ENCODE data around the gene PAQR4. TPM values are rescaled to one million over a fixed set of nuclear protein-coding genes. Genes with fewer than 3 reads are reported as not detected.
"Not testable (repeated sequence)": the region's sequence is repeated elsewhere in the genome, so short reads cannot be mapped to it uniquely, and the experiment has no call there.

PAQR4 gene
- 10 to 100 TPM; 40.7 to 42.4 TPM for total RNA-seq

GRCh38 chr16:2968738-2969544, at the start of gene PAQR4:
Gene PAQR4 (plus strand): TSS chr16:2969348. CDS start chr16:2969675, 327 bp downstream.
- ATAC-seq (ENCODE audit: low read depth) (peak; percentile 65), DNase-seq (peak; percentile 96)
- H3K4me3 Mint-ChIP-seq, result peak within 1 kb of the TSS; percentile 82
- H3K4me1 Mint-ChIP-seq, result peaks cover 27% of the 10 kb centered on the region
- peaks cover 3% of the 10 kb centered on the region for H3K36me3 Mint-ChIP-seq
- POLR2A ChIA-PET, result interaction anchor here (0.6 to 4.1 kb wide), 8 partner anchors 8 to 286 kb away, joined by 3 to 46 read pairs (median 4); partner anchors contain the start of genes FLYWCH1, FLYWCH2, KCTD5 and PKMYT1
- no peaks in the 10 kb centered on the region for H3K9me3 Mint-ChIP-seq
- peaks cover 18% of the 10 kb centered on the region for H3K27me3 Mint-ChIP-seq
- H3K27ac Mint-ChIP-seq, result peak within 1 kb of the TSS; percentile 61

- ATAC-seq (ENCODE audit: low read depth) (peak; percentile 33), DNase-seq (no peak)
- H3K4me3 Mint-ChIP-seq, result no peak overlapping the region
- no peaks in the 10 kb centered on the region for H3K27me3 Mint-ChIP-seq
- H3K9me3 Mint-ChIP-seq, result no peaks in the 10 kb centered on the region
- H3K36me3 Mint-ChIP-seq, result peaks cover 9% of the 10 kb centered on the region
- POLR2A ChIA-PET, result interaction anchor here (1.0 to 1.2 kb wide), 2 partner anchors 8 to 29 kb away, joined by 3 to 7 read pairs; partner anchors contain the start of gene FLYWCH1
- peaks cover 5% of the 10 kb centered on the region for H3K4me1 Mint-ChIP-seq
- H3K27ac Mint-ChIP-seq, result no peak overlapping the region
These were observed 49.5 kb upstream of the PAQR4 start for GRCh38 chr16:2919511-2920255.

DNA sequence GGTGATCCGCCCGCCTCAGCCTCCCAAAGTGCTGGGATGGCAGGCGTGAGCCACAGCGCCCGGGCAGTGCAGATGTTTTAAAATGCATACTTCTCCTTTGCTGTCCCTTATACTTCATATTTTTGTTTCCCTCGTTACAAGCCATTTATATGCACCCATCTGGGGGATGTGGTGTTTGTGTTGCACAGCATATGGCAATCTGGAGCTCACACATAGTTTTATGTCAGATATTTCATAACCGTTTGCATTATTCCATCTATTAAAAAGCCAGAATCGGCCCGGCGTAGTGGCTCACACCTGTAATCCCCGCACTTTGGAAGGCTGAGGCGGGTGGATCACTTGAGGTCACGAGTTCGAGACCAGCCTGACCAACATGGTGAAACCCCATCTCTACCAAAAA, 45.7 kb upstream of the PAQR4 start:
- Mint-ChIP-seq H3K27me3 (no peaks in the 10 kb centered on the region), H3K4me1 (peaks cover 12% of the 10 kb centered on the region), H3K27ac (no peak overlapping the region), H3K4me3 (no peak overlapping the region), H3K36me3 (peaks cover 9% of the 10 kb centered on the region), H3K9me3 (no peaks in the 10 kb centered on the region)
- ATAC-seq (ENCODE audit: low read depth), result no peak
- DNase-seq, result no peak
- POLR2A ChIA-PET, result no interaction called here

- H3K27ac Mint-ChIP-seq, result no peak overlapping the region
- no peak overlapping the region for H3K4me3 Mint-ChIP-seq
- no peaks in the 10 kb centered on the region for H3K9me3 Mint-ChIP-seq
- H3K27me3 Mint-ChIP-seq, result no peaks in the 10 kb centered on the region
- POLR2A ChIA-PET, result no interaction called here
- no peak for DNase-seq
- peaks cover 10% of the 10 kb centered on the region for H3K4me1 Mint-ChIP-seq
- no peak for ATAC-seq (ENCODE audit: low read depth)
- peaks cover 6% of the 10 kb centered on the region for H3K36me3 Mint-ChIP-seq
These were observed 44.0 kb upstream of the PAQR4 start for GRCh38 chr16:2924901-2925755.

GRCh38 chr16:2925951-2926649, 43.0 kb upstream of the PAQR4 start:
- Mint-ChIP-seq H3K9me3 (no peaks in the 10 kb centered on the region), H3K4me3 (no peak overlapping the region), H3K36me3 (peaks cover 6% of the 10 kb centered on the region), H3K27ac (peak overlapping the region; percentile 21), H3K27me3 (no peaks in the 10 kb centered on the region), H3K4me1 (peaks cover 10% of the 10 kb centered on the region)
- DNase-seq (no peak), ATAC-seq (ENCODE audit: low read depth) (no peak)
- POLR2A ChIA-PET, result interaction anchor here (1.2 kb wide), 2 partner anchors 15 to 54 kb away, joined by 3 read pairs; partner anchors contain the start of genes FLYWCH1 and PKMYT1

- DNase-seq, result no peak
- POLR2A ChIA-PET, result interaction anchor here (1.2 kb wide), 2 partner anchors 15 to 54 kb away, joined by 3 read pairs; partner anchors contain the start of genes FLYWCH1 and PKMYT1
- H3K4me3 Mint-ChIP-seq, result peak overlapping the region; percentile 3
- no peaks in the 10 kb centered on the region for H3K27me3 Mint-ChIP-seq
- no peak for ATAC-seq (ENCODE audit: low read depth)
- H3K4me1 Mint-ChIP-seq, result peaks cover 10% of the 10 kb centered on the region
- peak overlapping the region; percentile 21 for H3K27ac Mint-ChIP-seq
- H3K36me3 Mint-ChIP-seq, result peaks cover 6% of the 10 kb centered on the region
- no peaks in the 10 kb centered on the region for H3K9me3 Mint-ChIP-seq
These were observed 42.5 kb upstream of the PAQR4 start for GRCh38 chr16:2926650-2926999.

GRCh38 chr16:2927010-2927646, 42.0 kb upstream of the PAQR4 start:
- POLR2A ChIA-PET, result interaction anchor here (0.6 to 1.2 kb wide), 3 partner anchors 16 to 205 kb away, joined by 3 to 6 read pairs (median 3); partner anchors contain the start of genes FLYWCH1 and PKMYT1
- H3K4me3 Mint-ChIP-seq, result peak overlapping the region; percentile 0

GRCh38 chr16:2928151-2928550, 41.0 kb upstream of the PAQR4 start:
- H3K27me3 Mint-ChIP-seq; H3K4me1 Mint-ChIP-seq; H3K27ac Mint-ChIP-seq; H3K4me3 Mint-ChIP-seq; DNase-seq; H3K9me3 Mint-ChIP-seq; POLR2A ChIA-PET; ATAC-seq (ENCODE audit: low read depth); H3K36me3 Mint-ChIP-seq: not testable (repeated sequence)

More at GRCh38 chr16:2927010-2927646, 42.0 kb upstream of the PAQR4 start:
- peaks cover 5% of the 10 kb centered on the region for H3K36me3 Mint-ChIP-seq
- H3K9me3 Mint-ChIP-seq, result no peaks in the 10 kb centered on the region
- no peaks in the 10 kb centered on the region for H3K27me3 Mint-ChIP-seq
- peak overlapping the region; percentile 0 for H3K27ac Mint-ChIP-seq
- ATAC-seq (ENCODE audit: low read depth), result peak; percentile 97
- peaks cover 10% of the 10 kb centered on the region for H3K4me1 Mint-ChIP-seq
- peak; percentile 83 for DNase-seq

GRCh38 chr16:2928796-2929195, 40.4 kb upstream of the PAQR4 start:
- H3K27ac Mint-ChIP-seq, result no peak overlapping the region
- POLR2A ChIA-PET, result no interaction called here
- H3K9me3 Mint-ChIP-seq, result no peaks in the 10 kb centered on the region
- no peak for ATAC-seq (ENCODE audit: low read depth)
- H3K4me3 Mint-ChIP-seq, result no peak overlapping the region
- peaks cover 10% of the 10 kb centered on the region for H3K4me1 Mint-ChIP-seq
- DNase-seq, result no peak
- no peaks in the 10 kb centered on the region for H3K36me3 Mint-ChIP-seq
- no peaks in the 10 kb centered on the region for H3K27me3 Mint-ChIP-seq

GRCh38 chr16:2929693-2930092, 39.5 kb upstream of the PAQR4 start:
- Mint-ChIP-seq H3K27ac (no peak overlapping the region), H3K36me3 (peaks cover 3% of the 10 kb centered on the region), H3K27me3 (no peaks in the 10 kb centered on the region), H3K4me3 (no peak overlapping the region), H3K9me3 (no peaks in the 10 kb centered on the region), H3K4me1 (peaks cover 10% of the 10 kb centered on the region)
- POLR2A ChIA-PET, result interaction anchor here (1.1 kb wide), 1 partner anchor 51 kb away, joined by 4 read pairs; the partner anchor contains the start of gene PKMYT1
- DNase-seq (no peak), ATAC-seq (ENCODE audit: low read depth) (no peak)

DNA sequence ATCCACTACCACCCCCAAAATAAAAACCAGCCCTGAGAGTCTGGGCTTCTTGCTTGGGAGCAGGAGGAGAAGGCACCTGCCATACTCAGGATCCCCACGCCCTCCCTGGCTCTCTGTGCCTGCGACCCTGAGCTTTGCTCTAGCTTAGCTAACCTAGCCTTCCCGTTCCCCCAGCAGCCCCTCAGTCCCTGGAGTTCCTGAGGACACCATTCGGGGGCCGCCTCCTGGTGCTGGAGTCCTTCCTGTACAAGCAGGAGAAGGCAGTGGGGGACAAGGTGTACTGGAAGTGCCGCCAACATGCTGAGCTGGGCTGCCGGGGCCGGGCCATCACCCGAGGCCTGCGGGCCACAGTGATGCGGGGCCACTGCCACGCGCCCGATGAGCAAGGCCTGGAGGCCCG, 38.9 kb upstream of the PAQR4 start:
- POLR2A ChIA-PET, result interaction anchor here (1.1 kb wide), 1 partner anchor 51 kb away, joined by 4 read pairs; the partner anchor contains the start of gene PKMYT1
- Mint-ChIP-seq H3K4me3 (no peak overlapping the region), H3K27me3 (no peaks in the 10 kb centered on the region), H3K4me1 (peaks cover 10% of the 10 kb centered on the region), H3K9me3 (no peaks in the 10 kb centered on the region), H3K27ac (no peak overlapping the region), H3K36me3 (peaks cover 3% of the 10 kb centered on the region)
- DNase-seq, result no peak
- no peak for ATAC-seq (ENCODE audit: low read depth)
